ENCODE data around the gene ZNF543. TPM values are rescaled to one million over a fixed set of nuclear protein-coding genes. Genes with fewer than 3 reads are reported as not detected.

The ZNF543 gene
- total and polyA plus RNA-seq, 9 of the 15 experiments (the other 6 are each of a cell fraction or from before 2014, with no cell fraction given) = 0.14 to 5.5 (median 2.4) TPM

DNA sequence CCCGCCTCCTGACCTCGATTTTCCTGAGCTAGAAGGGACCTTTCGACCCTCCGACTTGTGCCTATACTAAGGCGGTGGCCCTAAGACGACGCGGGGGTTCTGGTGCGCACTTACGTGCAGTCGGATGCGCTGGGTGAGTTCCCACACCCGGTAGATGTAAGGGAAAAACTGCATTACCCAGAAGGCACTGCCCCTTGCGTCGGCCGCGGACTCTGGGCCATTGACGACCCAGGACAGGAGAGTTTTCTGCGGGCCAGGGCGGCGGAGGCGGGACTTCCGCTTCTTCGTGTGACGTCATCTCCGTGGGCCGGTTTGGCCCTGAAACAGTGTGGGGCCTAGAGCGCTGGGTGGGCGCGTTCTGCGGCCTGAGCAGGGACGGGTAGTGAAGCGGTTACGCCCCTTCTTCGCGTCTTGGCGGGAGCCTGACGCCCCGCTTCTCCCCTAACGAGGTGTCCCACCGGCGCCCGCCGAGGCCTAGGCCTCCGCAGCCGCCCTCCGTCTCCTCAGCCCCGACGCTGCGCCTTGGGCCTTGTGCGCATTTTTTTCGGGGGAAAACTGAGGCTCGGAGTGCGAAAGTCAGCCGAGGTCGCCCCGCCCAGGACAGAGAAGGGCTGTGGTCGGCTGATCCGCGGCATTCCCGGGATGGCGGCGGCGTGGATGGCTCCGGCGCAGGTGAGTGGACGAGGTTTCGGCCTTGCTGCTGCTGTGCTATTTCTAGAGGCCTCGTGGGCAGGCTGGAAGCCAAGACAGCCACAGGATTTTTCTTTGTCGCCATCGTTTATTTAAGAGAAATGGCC lies 39.9 kb upstream of the ZNF543 start, which contains the start of gene ZNF460:
Gene ZNF460 (plus strand): TSS at position 321 of the 797 bp plus-strand sequence. CDS start 322 bp downstream, at position 643.
- Histone ChIP-seq H3K27me3 (ENCODE audit: control insufficient read depth in 2 of 2, insufficient read depth in 2 of 2, low read length in 2 of 2) (no peaks in the 10 kb centered on the region), H2AFZ (ENCODE audit: low read depth, low read length) (peak within 1 kb of the TSS; percentile 95), H3K79me2 (ENCODE audit: control insufficient read depth, insufficient read depth, low read length) (peaks cover 56% of the 10 kb centered on the region), H4K20me1 (replicated peaks; ENCODE audit: control insufficient read depth, insufficient read depth, low read length) (peaks cover 14% of the 10 kb centered on the region; the same call in 1 of the 2 replicates), H3K9me3 (replicated peaks; ENCODE audit: control insufficient read depth, insufficient read depth, low read depth, low read length) (no peaks in the 10 kb centered on the region), H3K4me2 (ENCODE audit: insufficient read depth, low read length) (peak within 1 kb of the TSS; percentile 97), H3K9ac (ENCODE audit: insufficient read depth in 1 of 2, low read depth in 2 of 2, low read length in 2 of 2) (peak within 1 kb of the TSS; percentile 95 to 99), H3K4me1 (replicated peaks in 1 of 2; ENCODE audit: control insufficient read depth in 2 of 2, insufficient read depth in 2 of 2, low read length in 2 of 2) (peaks cover 0 to 14% of the 10 kb centered on the region in 2 experiments; a peak in 3 of 5 replicates), H3K9me1 (ENCODE audit: control insufficient read depth, insufficient read depth, low read length) (peaks cover 4% of the 10 kb centered on the region), H3K4me3 (peak within 1 kb of the TSS; percentile 67), H3K27ac (ENCODE audit: extremely low read depth, low read depth, low read length) (peak within 1 kb of the TSS; percentile 99), H3K36me3 (ENCODE audit: control insufficient read depth, insufficient read depth, low read length) (peaks cover 36% of the 10 kb centered on the region; the same call in 2 of the 3 replicates)
- ATAC-seq (peak; percentile 97), DNase-seq (ENCODE audit: extremely low read depth in 1 of 4, low spot score in 3 of 4) (peak; percentile 93 to 97 (median 95)), FAIRE-seq (no peak)
- intact Hi-C loops (cut with micrococcal nuclease) = loop anchor here (1.0 to 5.0 kb wide), 2 partner anchors 38 to 155 kb away; partner anchors contain the start of genes ZNF749 and ZNF805
- BruUV-seq (replicated peaks) = TSS peak; percentile 57
- WGBS (ENCODE audit: insufficient coverage, low coverage, missing lambda C conversion rate) = under 1% methylated on average over 59 of the region's 71 CpGs
- ChIA-PET CTCF (ENCODE audit: low intra/inter-chr PET ratio) (interaction anchor here (0.7 kb wide), 1 partner anchor 570 kb away, joined by 3 read pairs; no protein-coding TSS in a partner anchor), POLR2A (interaction anchor here (0.5 to 0.6 kb wide), 2 partner anchors 748 to 1480 kb away, joined by 3 read pairs; no protein-coding TSS in a partner anchor)
- in situ Hi-C loops (cut with MboI) = no loop called here
- TF ChIP-seq ZNF184 (CRISPR knock-in tag; IDR thresholded peaks at IDR 0.05) (no peak), RFX1 (IDR thresholded peaks at IDR 0.05) (no peak), CXXC5 (CRISPR knock-in tag; IDR thresholded peaks at IDR 0.05) (peak; percentile 91), ZNF408 (CRISPR knock-in tag; IDR thresholded peaks at IDR 0.05; ENCODE audit: low read depth) (no peak), PPARD (CRISPR knock-in tag; IDR thresholded peaks at IDR 0.05) (no peak), E2F3 (CRISPR knock-in tag; IDR thresholded peaks at IDR 0.05) (peak; percentile 70; the same call in 1 of the 2 replicates), FOSL1 (tag; conservative IDR thresholded peaks at IDR 0.05) (0 out of 2 replicates have a peak, but pooled peaks have one; percentile 4), OTX1 (CRISPR knock-in tag; IDR thresholded peaks at IDR 0.05) (no peak), CHAMP1 (IDR thresholded peaks at IDR 0.05) (no peak), PHF21A (IDR thresholded peaks at IDR 0.05; ENCODE audit: borderline replicate concordance, low read depth) (no peak), SRSF1 (IDR thresholded peaks at IDR 0.05; ENCODE audit: low read depth, low read length) (no peak)
- TF ChIP-seq, protein P1, sequence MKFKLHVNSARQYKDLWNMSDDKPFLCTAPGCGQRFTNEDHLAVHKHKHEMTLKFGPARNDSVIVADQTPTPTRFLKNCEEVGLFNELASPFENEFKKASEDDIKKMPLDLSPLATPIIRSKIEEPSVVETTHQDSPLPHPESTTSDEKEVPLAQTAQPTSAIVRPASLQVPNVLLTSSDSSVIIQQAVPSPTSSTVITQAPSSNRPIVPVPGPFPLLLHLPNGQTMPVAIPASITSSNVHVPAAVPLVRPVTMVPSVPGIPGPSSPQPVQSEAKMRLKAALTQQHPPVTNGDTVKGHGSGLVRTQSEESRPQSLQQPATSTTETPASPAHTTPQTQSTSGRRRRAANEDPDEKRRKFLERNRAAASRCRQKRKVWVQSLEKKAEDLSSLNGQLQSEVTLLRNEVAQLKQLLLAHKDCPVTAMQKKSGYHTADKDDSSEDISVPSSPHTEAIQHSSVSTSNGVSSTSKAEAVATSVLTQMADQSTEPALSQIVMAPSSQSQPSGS (CRISPR knock-in tag; IDR thresholded peaks at IDR 0.05) = peak; percentile 28
- TF ChIP-seq, protein P2, sequence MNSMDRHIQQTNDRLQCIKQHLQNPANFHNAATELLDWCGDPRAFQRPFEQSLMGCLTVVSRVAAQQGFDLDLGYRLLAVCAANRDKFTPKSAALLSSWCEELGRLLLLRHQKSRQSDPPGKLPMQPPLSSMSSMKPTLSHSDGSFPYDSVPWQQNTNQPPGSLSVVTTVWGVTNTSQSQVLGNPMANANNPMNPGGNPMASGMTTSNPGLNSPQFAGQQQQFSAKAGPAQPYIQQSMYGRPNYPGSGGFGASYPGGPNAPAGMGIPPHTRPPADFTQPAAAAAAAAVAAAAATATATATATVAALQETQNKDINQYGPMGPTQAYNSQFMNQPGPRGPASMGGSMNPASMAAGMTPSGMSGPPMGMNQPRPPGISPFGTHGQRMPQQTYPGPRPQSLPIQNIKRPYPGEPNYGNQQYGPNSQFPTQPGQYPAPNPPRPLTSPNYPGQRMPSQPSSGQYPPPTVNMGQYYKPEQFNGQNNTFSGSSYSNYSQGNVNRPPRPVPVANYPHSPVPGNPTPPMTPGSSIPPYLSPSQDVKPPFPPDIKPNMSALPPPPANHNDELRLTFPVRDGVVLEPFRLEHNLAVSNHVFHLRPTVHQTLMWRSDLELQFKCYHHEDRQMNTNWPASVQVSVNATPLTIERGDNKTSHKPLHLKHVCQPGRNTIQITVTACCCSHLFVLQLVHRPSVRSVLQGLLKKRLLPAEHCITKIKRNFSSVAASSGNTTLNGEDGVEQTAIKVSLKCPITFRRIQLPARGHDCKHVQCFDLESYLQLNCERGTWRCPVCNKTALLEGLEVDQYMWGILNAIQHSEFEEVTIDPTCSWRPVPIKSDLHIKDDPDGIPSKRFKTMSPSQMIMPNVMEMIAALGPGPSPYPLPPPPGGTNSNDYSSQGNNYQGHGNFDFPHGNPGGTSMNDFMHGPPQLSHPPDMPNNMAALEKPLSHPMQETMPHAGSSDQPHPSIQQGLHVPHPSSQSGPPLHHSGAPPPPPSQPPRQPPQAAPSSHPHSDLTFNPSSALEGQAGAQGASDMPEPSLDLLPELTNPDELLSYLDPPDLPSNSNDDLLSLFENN (IDR thresholded peaks at IDR 0.05; ENCODE audit: low read depth in 2 of 2, low read length in 2 of 2) = 0 out of 4 replicates have a peak, but pooled peaks of 1 of the 2 experiments have one; percentile 25
